ENCODE results near the gene BANF2.

The BANF2 gene

DNA sequence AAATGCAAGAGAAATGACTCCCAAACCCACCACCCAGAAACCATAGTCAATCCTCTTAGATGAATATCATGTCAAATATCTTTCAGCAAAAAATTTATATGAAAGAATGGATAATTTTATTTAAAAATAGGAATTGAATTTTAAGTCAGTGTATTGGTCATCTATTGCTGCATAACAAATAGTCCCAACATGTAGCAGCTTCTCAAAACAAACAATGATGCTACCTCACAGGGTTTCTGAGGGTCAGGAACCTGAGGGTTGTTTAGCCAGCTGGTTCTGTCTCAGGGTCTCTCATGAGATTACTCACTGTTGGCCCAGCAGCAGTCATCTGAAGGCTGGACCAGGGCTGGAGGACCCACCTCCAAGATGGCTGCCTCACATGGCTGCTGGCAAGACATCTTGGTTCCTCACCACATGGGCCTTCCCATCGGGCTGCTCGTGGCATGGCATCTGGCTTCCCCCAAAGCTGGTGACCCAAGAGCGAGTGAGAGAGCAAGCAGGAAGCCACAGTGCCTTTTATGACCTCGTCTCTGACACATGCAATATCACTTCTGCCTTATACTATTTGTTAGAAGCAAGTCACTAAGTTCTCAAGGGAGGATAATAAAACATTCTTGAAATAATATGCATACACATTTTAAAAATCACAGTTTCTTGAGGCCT, 36.3 kb downstream of the BANF2 start:
- DNase-seq (ENCODE audit: low spot score) = no peak

DNA sequence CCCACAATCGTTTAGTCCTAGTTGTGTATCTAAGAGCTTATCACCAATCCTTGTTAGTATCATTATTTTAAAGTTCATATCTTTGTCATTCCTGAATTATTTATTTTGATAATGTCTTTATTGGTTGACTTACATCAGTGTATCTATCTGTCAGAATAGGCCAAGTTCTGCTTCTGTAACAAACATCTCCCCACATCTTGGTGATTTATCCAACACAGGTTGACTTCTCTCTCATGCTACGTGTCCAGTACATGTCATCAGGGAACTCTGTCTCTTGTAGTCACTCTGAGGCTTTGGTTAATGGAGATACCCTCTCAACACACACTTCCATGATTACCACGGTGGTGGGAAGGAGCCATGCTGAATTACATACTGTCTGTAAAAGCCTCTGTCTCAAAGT, 38.4 kb downstream of the BANF2 start:
- DNase-seq (ENCODE audit: low spot score) = no peak

DNA sequence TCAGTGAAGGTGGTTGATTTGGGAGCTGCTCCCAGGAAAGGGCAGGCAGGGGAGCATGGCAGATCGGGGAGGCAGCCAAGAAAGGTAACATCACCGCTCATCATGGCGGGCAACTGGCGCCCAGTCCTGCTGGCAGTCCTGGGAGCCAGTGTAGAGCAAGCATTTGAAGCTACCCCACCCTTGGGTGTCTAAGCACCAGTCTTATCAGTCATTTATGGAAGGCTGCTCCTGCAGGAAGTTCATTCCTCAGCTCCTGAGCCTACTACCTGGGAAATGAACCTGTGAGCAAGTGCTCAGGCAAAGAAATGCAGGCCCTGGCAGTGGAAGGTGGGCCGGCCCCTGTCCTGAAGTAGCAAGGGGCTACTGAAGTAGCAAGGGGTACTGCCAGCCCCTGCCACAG, 41.5 kb downstream of the BANF2 start:
- DNase-seq (ENCODE audit: low spot score) = no peak

DNA sequence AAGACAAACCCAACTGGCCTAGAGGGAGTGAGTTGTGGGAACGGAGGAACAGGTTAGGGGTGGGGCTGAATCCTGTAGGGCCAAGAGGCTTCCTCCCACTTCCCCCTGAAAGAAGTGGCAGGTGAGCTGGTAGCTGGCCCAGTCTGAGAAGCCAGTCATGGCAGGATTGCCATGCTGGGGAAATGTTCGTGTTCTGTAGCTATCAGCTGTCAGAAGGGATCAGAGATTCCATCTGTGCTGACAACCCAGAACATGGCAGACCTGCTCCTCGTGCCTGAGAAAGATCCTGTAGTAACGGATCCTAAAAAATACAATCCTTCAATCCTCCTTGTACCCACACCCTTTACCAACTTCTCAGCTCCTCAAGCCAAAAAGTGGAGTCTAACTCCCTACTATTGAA, 43.0 kb downstream of the BANF2 start:
- DNase-seq (ENCODE audit: low spot score) = no peak

DNA sequence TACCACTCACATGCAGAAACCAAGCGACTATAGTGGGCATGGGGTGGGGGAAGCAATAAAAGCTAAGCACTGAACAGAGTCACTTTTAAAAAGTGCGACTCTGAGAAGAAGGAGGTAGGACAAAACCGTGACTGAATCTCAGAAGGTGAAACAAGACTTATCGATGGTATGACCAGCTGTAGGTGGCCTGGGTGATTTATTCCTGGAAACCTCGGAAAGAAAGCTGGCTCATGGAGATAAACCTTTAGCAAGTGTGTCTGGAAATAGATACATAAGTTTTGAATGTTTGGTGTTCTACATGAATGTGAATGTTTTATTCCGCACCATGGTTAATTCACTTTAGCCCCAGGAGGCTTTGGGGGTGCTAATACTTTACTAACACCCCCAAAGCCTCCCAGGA, 43.9 kb downstream of the BANF2 start:
- DNase-seq (ENCODE audit: low spot score) = no peak

DNA sequence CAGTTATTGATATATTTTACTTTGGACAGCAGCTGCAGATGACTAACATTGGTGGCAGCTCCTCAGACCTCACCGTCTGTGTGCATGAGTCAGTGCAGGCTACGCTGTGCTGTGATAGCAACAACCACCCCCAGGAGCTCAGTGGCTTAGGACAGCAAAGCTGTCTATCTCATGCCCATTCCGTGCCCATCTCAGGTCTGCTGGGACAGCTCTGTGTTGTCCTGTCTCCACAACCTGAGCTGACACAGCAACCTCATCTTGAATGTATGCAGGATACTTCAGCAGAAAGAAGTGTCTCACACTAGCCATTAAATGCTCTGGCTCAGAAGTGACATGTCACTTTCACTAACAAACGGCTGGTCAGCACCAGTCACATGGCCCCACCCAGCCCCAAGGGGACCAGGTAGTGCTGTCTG, 47.7 kb downstream of the BANF2 start:
- DNase-seq (ENCODE audit: low spot score) = no peak

DNA sequence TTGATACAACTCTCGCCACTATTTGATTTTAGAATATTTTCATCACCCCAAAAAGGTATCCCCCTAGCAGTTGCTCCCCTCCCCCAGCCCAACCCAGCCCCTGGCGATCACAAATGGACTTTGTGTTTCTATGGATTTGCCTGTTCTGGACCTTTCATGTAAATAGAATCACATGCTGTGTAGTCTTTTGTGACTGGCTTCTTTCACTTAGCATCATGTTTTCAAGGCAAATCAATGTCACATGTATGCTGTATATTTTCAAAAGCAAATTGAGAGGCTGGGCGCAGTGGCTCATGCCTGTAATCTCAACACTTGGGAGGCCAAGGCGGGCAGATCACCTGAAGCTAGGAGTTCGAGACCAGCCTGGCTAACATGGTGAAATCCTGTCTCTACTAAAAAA, 48.5 kb downstream of the BANF2 start:
- no peak for DNase-seq (ENCODE audit: low spot score)

DNA sequence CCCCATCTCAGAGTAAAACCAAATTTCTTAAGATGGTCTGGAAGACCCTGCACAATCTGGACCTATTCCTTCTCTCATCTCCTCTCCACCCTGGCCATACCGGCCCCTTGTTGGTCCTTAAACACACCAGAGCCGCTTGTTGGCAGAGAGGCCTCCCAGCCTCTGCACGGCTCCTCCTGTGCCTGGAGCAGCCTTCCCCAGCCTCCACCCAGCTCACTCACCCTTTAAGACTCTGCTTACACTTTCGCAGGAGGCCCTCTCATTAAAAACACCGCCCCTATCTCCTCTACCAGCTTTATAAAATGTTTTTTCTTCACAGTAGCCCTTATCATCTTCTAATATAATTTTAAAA, 49.8 kb downstream of the BANF2 start:
- DNase-seq (ENCODE audit: low spot score) = no peak

DNA sequence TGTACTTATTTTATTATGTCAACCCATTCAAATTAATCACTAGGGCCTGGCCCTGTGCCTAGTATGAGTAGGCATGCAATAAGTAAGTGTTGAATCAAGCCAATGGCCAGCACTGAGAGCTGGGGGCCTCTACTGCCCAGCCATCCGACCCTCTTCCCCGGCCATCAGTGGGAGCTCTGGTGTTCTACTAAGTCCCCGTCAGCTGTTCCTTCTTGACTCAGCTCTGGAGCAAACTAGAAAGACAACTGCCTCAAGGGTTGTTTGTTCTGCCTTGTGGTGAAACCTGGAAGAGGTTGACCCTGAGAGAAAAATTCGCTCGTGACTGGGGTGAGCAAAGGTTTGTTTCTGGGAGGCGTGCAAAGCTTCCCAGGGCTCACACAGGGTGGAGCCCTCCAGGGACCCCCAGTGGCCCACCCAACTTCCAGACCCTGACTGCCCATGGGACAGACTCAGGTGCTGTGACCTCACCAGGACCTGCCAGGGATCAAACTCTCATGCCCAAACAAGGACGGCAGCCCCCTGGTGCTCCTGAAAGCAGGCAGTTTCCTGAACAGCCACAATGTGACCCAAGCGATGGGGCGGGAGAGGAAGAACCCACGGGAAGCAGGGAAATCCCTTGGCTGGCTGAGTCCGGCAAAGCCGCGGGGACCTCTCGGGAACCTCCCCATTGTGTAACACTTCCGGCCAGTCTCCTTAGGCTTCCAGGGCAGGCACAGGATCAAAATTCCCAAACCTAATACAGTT, 50.4 kb downstream of the BANF2 start:
- no peak for DNase-seq (ENCODE audit: low spot score)

DNA sequence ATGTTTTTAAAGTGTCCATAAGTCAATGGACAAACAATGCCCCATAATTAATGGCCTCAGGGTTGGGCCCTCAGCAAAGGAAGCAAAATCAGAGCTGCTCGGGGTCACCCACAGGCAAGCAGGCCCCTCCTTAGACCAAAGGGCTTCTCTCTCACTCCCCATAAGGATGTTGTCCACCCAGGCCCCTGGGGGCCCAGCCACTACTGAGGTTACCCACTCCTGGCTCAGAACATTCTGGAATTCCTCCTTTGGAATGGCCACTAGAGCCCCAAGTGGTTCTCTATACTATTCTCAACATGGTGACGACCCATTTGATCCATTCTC, 50.9 kb downstream of the BANF2 start:
- DNase-seq (ENCODE audit: low spot score) = no peak

DNA sequence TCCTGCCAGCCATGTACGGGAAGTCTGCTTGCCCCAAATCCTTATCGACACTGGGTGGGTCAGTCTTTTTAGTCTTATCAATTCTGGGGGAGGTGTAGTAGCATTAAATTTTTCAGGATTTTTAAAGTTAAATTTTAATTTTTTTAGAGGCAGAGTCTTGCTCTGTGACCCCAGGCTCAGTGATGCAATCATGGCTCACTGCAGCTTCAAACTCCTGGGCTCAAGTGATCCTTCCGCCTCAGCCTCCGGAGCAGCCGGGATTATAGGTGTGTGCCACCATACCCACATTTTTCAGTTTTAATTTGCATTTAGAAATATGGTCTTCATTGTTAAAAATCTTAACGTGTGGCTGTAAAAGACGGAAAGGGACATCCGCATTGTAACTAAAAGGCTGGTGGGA, 51.9 kb downstream of the BANF2 start:
- DNase-seq (ENCODE audit: low spot score) = no peak

DNA sequence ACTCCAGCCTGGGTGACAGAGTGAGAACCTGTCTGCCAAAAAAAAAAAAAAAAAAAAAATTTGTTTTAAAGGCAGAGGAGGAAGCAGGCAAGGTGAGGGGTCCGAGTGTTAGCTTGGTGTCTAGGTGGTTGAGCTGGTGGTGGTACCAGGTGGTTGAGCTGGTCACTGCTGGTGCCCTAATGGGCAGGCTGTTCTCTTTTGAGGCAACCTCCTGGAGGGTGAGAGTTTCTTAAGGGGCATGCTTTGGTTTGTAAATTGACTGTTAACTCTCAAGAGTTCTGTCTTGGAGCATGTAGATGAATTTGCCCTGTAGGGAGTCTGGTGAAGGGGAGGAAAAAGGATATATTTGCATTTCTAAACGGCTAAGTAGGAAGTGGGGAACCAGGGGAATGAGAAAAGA, 52.7 kb downstream of the BANF2 start:
- no peak for DNase-seq (ENCODE audit: low spot score)

DNA sequence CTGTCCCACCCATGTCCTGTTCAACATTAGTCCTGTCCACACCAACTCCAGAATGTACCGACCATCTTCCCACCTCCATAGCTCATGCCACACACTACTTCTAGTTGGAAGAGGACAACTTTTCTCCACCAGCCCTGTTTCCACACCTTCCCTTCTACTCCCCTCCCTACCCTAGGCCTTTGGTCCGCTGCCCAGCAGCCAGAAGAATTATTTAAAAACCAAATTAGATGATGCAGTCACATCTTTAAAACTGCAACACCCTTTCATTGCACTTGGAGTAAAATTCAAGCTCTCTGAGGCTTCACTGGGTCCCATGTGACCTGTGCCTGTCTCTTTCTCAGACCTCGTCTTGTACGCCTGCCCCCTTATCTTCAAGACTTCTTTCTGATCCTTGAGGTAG, 53.8 kb downstream of the BANF2 start:
- DNase-seq (ENCODE audit: low spot score) = no peak

DNA sequence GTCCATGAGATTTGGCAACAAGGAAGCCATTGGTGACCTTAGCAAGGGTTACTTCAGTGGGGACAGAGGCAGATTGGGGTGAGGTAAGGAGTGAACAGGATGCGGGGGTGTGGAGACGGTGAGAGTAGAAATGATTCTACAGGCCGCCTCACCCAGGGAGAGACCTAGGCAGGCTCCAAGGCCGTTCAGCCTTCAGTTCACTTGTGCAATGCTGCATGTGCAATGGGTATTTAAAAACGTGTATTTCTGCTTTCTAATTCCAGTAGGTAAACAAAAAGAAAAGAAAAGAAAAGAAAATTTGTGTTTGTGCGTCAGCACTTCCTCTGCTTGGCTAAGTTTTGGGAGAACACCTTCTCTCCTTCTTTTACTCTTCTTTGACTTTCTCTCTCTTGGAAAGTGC, 56.8 kb downstream of the BANF2 start:
- DNase-seq (ENCODE audit: low spot score) = no peak

DNA sequence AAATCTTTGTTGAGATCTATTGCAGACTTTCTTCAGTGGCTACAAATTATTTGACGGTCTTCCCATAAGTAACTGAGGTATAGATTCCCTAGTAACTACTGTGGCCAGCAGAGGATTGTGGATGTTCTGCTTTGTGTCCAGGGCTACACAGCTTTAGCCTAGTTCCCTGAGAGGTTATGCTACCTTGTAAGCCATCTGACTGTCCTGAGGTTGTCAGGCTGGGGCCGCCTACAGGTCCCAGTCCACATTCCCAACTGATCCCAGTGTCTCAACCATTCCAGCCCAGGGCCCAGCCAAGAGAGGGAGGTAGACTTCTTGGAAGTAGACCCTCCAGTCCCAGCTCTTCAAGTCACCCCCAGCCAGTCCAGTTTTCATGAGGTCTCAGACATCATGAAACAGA, 57.7 kb downstream of the BANF2 start:
- DNase-seq (ENCODE audit: low spot score) = no peak

DNA sequence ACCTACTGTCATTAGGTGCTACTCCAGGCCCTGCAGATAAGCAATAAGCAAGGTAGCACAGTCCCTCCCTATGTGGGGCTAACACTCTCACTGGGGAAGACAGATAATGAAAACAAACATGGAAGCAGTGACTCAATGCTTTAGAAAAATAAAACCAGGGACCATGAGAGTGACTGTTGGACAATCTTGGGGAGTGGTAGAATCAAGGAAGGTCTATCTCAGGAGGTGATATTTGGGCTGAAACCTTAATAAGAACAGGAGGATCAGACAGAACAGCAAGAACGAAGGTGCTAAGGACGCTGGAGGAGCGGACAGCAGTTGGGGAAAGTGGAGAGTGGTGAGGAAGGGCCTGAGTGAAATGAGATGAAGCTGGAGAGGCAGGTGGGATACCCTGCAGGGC, 58.2 kb downstream of the BANF2 start:
- no peak for DNase-seq (ENCODE audit: low spot score)

DNA sequence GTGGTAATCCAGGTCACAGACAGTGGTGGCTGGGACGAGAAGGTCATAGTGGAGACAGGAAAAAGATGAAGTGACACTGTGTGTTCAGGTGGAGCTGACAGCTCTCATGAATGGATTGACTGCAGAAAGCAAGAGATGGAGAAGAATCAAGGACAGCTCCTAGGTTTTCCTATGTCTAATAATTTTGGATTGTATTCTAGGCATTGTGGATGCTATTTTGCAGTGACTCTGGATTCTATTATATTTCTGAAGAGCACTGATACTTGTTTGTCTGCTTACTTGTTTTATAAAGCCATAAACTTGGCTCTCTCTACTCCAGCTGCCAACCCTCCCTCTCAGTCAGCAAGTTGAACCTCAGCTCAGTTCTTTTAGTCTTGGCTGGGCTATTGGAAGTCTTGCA, 58.7 kb downstream of the BANF2 start:
- no peak for DNase-seq (ENCODE audit: low spot score)

DNA sequence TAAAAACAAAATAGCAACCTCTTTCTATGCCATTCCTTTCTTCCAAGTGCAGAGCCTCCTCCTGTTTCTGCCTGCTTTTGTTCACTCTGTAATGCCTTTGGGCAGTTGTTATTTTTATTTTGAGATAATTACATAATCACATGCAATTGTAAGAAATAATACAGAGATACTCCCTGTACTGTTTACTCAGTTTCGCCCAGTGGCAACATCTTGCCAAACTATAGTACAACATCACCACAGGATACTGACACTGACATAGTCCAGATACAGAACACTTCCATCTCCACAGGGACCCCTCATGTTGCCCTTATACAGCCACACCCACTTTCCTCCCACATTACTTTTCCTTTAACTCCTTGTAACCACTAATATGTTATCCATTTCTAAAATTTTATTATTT, 59.7 kb downstream of the BANF2 start:
- DNase-seq (ENCODE audit: low spot score) = no peak

DNA sequence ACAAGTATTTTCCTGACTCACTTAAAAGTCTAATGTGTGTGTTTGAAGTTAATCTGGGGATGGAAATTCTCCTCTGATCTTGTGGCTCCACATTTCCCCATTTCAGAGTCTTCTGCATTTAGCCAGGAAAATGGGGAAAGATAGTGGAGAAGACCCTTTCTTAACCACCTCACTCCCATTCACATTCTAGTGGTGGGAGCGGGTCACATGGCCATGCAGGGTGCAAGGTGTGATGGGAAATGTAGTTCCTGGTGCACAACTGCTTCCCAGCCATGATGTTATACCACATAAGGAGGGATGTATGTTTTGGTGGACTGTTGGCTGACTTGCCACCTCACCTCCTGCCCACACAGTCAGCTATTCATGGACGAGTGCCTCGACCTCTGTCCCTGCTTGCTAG, 61.8 kb downstream of the BANF2 start:
- no peak for DNase-seq (ENCODE audit: low spot score)

DNA sequence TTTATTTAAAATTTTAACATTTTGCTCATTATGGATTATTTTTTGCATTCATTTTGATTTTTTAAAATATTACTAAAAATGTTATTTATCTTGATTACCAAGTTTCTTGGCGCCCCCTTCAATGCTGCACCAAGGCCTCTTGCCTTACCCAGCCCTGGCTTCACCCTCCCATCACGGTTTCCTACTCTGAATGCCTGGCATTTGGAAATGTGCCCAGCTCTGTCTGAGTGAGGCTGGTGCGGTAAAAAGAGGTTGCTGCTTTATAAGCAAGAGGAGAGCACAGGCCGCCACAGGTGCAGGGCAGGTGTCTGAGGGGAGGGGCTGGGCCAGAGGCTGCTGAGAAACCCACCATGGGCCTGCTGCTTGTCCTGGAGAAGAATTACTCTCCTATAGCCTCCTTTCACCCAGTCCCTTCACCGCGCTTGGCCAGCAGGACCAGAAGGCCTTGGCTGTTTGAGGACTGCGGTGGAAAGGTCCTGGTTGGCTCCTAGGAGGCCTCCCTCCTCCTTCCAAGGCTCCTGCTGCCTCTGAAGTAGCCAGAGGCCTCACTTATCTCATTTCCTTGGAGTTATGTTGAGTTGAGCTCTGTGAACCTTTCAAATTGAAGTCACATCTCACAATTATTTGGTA, 62.6 kb downstream of the BANF2 start:
- no peak for DNase-seq (ENCODE audit: low spot score)

DNA sequence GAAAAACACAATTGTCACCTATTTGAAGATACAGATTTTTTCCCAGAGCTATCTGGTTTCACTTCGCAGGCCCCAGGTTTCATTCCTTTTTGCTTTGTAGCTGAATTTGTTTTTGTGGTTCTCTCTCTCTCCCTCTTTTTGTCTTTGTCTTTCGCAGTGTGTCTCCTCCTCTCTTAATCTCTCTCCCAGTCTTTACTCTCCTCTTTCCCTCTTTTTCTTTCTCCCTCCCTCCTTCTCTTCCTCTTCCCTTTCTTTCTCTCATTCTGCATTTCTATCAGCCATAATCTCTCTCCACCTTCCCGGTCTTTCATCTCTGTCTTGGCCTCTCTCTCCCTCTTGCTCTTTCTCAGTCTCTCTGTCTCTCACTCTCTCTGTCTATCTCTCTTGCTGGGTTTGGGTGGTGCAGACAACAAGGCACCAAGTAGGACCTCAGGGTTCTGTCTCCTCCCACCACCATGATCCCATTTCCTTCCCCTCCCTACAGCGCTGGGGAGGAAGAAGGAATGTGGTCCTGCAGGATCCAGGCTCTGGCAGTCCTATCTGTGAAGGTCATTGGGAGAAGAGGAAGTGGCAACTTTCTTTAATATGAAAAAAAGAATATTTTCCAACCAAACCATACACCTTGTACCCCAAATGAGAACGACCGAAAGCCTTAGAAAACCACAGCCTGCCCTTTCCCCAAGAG, 63.2 kb downstream of the BANF2 start:
- no peak for DNase-seq (ENCODE audit: low spot score)

DNA sequence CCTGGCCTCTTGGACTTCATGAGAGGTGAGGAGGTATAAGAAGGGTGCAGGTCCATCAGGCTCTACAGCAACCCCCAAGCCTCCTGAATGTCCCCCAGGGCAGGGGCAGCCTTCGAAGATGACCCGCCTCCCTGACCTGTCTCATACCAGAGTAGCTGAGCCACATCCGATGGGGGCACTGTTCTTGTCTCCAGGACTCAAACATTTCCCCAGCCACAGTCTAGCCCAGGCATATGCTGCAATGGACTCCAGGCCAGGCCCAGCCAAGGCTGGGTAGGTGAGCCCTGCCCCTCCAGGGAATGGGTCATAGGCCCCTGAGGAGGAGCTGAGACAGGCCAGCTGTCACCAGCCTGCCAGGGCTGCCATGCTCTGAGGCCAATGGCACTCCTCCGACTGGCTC, 65.3 kb downstream of the BANF2 start:
- DNase-seq (ENCODE audit: low spot score) = no peak

DNA sequence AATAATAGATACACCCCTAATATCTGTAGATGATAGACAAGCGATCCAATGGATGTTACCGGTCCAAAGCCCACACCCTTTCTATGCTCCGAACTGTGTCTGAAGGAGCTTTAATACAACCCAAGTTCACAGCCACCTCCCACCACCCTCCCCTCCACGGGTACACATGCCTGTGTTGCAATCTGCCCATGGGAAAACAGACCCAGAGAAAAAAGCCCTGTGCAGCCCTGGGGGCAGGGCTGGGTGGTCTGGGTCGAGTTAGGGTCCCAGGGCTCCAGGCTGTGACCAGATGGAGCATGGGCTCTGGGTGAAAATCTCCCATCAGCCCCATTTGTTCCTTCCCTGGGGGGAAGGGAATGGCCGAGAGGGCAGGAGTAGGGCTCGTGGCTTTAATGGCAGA, 65.8 kb downstream of the BANF2 start:
- DNase-seq (ENCODE audit: low spot score) = no peak
